ENCODE measurements around the gene KLHDC4. TPM values are rescaled to one million over a fixed set of nuclear protein-coding genes. Genes with fewer than 3 reads are reported as not detected.

Gene KLHDC4
- total RNA-seq, 2 experiments from 2014 or later = 147 to 233 TPM

DNA sequence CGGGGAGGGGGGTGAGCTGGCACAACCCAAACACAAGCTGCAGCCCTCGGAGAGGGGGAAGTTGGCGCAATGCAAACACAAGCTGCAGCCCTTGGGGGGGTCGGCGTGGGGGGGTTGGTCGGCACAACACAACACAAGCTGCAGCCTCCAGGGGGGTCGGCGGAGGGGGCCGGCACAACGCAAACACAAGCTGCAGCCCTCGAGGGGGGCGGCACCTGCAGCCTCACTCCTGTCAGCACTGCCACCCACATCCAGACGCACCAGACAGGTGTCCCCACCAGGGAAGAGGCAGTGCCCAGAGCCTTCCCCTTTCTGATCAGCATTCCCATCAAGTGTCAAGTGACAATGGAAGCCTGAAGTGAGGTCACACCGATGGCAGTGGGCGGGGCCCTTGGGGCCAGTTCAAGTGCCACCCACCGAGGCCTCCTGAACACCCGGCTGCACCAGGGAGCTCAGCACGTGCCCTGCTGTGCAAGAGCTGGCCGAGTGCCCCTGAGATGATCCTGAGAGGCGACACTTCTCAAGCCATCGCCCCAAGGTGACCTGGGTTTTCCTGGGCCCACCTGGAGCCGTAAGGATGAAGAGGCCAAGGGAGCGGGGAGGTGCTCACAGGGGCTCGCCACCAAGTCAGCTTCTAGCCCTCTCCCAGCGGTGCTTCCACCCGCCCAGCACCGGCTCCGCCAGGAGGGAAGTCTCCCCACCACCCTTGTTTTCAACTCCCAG, 59.3 kb downstream of the KLHDC4 start:
- H3K4me2 ChIP-seq (ENCODE audit: low read length) = no peak overlapping the region
- TF ChIP-seq EZH2phosphoT487 (IDR thresholded peaks at IDR 0.05; ENCODE audit: borderline replicate concordance, low read depth, low read length) = no peak
- TF ChIP-seq, protein P1, sequence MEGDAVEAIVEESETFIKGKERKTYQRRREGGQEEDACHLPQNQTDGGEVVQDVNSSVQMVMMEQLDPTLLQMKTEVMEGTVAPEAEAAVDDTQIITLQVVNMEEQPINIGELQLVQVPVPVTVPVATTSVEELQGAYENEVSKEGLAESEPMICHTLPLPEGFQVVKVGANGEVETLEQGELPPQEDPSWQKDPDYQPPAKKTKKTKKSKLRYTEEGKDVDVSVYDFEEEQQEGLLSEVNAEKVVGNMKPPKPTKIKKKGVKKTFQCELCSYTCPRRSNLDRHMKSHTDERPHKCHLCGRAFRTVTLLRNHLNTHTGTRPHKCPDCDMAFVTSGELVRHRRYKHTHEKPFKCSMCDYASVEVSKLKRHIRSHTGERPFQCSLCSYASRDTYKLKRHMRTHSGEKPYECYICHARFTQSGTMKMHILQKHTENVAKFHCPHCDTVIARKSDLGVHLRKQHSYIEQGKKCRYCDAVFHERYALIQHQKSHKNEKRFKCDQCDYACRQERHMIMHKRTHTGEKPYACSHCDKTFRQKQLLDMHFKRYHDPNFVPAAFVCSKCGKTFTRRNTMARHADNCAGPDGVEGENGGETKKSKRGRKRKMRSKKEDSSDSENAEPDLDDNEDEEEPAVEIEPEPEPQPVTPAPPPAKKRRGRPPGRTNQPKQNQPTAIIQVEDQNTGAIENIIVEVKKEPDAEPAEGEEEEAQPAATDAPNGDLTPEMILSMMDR (conservative IDR thresholded peaks at IDR 0.05; ENCODE audit: low read length) = no peak
- H3K27ac ChIP-seq (ENCODE audit: low read depth, low read length, poor library complexity, severe bottlenecking) = no peak overlapping the region
- no peak for DNase-seq (ENCODE audit: low spot score)
- POLR2A ChIA-PET = interaction anchor here (0.7 kb wide), 1 partner anchor 46 kb away, joined by 3 read pairs; no protein-coding TSS in a partner anchor
- CTCF ChIA-PET (ENCODE audit: unreplicated experiment) = no interaction called here
- peaks cover 27% of the 10 kb centered on the region for H3K4me1 ChIP-seq (ENCODE audit: insufficient read depth, low read length, poor library complexity, severe bottlenecking)
- H3K9me3 ChIP-seq (ENCODE audit: low read length) = no peaks in the 10 kb centered on the region
- no peaks in the 10 kb centered on the region for H3K9me2 ChIP-seq (ENCODE audit: insufficient read depth, low read length)
- peaks cover 3% of the 10 kb centered on the region; the same call in 1 of the 2 replicates for H3K79me2 ChIP-seq (ENCODE audit: insufficient read depth, low read depth, low read length)
- H4K20me1 ChIP-seq (ENCODE audit: insufficient read depth, low read length) = no peaks in the 10 kb centered on the region
- intact Hi-C loops (cut with micrococcal nuclease; ENCODE audit: unreplicated experiment) = loop anchor here (10.0 kb wide), 1 partner anchor 848 kb away; no protein-coding TSS in a partner anchor
- H2AFZ ChIP-seq (ENCODE audit: low read length) = no peak overlapping the region
- no peak overlapping the region for H3K4me3 ChIP-seq (ENCODE audit: low read depth, low read length, poor library complexity, severe bottlenecking)
- BruUV-seq (replicated peaks) = no TSS peak
- H3K36me3 ChIP-seq (ENCODE audit: insufficient read depth, low read length) = peaks cover 91% of the 10 kb centered on the region

DNA sequence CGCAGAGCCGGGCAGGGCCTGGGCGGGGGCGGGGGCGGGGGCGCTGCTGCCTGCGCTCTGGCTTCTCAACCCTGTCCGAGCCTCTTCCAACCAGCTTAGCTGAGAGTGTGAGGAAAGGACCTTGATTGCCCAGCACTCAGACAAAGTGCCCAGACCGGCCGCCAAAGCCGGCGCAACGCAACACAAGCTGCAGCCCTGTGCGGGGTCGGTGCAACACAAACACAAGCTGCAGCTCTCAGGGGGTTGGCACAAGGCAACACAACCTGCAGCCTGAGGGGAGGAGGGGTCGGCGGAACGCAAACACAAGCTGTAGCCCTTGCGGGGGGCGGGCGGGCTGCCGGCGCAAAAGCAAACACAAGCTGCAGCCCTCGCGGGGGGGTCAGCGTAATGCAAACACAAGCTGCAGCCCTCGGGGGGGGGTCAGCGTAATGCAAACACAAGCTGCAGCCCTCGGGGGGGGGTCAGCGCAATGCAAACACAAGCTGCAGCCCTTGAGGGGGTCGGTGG, 60.0 kb downstream of the KLHDC4 start:
- TF ChIP-seq, protein P1 (conservative IDR thresholded peaks at IDR 0.05; ENCODE audit: low read length) = no peak
- TF ChIP-seq EZH2phosphoT487 (IDR thresholded peaks at IDR 0.05; ENCODE audit: borderline replicate concordance, low read depth, low read length) = no peak
- Histone ChIP-seq H3K9me2 (ENCODE audit: insufficient read depth, low read length) (no peaks in the 10 kb centered on the region), H2AFZ (ENCODE audit: low read length) (no peak overlapping the region), H3K79me2 (ENCODE audit: insufficient read depth, low read depth, low read length) (peaks cover 3% of the 10 kb centered on the region; the same call in 1 of the 2 replicates), H3K4me1 (ENCODE audit: insufficient read depth, low read length, poor library complexity, severe bottlenecking) (peaks cover 33% of the 10 kb centered on the region), H3K27ac (ENCODE audit: low read depth, low read length, poor library complexity, severe bottlenecking) (peak overlapping the region; percentile 22), H3K4me2 (ENCODE audit: low read length) (no peak overlapping the region), H4K20me1 (ENCODE audit: insufficient read depth, low read length) (no peaks in the 10 kb centered on the region), H3K4me3 (ENCODE audit: low read depth, low read length, poor library complexity, severe bottlenecking) (no peak overlapping the region), H3K9me3 (ENCODE audit: low read length) (no peaks in the 10 kb centered on the region), H3K36me3 (ENCODE audit: insufficient read depth, low read length) (peaks cover 85% of the 10 kb centered on the region)
- intact Hi-C loops (cut with micrococcal nuclease; ENCODE audit: unreplicated experiment) = loop anchor here (10.0 kb wide), 1 partner anchor 849 kb away; no protein-coding TSS in a partner anchor
- no peak for DNase-seq (ENCODE audit: low spot score)
- CTCF ChIA-PET (ENCODE audit: unreplicated experiment) = no interaction called here
- POLR2A ChIA-PET = interaction anchor here (0.7 to 1.4 kb wide), 3 partner anchors 17 to 46 kb away, joined by 3 to 5 read pairs (median 4); no protein-coding TSS in a partner anchor
- BruUV-seq (replicated peaks) = no TSS peak

Measured in OCI-LY7 (cell line).